HCT116 (cell line): ENCODE data around the gene DPF3. TPM values are rescaled to one million over a fixed set of nuclear protein-coding genes. Genes with fewer than 3 reads are reported as not detected.

Experiments
- ATAC-seq: fragments of 200-7000 bp; cut with Tn5 transposase; 2 replicates; pipeline ENCODE4 v1.9.1; 2020; ENCODE audit warnings: mild to moderate bottlenecking, moderate library complexity
- BruUV-seq: library from RNA; stranded (reverse); fragments of 400-500 nt; replicated peaks from 2 replicates; lab custom pipeline; 2021; lab: Mats Ljungman, UMichigan
- CTCF ChIA-PET: fragments of 300-600 bp; sonication (Branson Sonifier 250); formaldehyde crosslinking; loops from one replicate; lab custom pipeline; 2021; ENCODE audit warnings: antibody characterized with exemption; lab: Charles Lee
- POLR2A ChIA-PET: fragments of 300-600, 350-600 bp; sonication (Branson Sonifier 250); formaldehyde crosslinking; loops from one replicate; lab custom pipeline; 2021; ENCODE audit warnings: antibody characterized with exemption; lab: Charles Lee
- RAD21 ChIA-PET, 2 experiments: fragments of 300-600 bp; sonication (Branson Sonifier 250); formaldehyde crosslinking; loops; one replicate each; lab custom pipeline; 2023; ENCODE audit warnings: low total read pairs in 2 of 2; ENCODE audit not compliant: uncharacterized antibody in 2 of 2, unreplicated experiment in 2 of 2, low non-redundant PET in 1 of 2; lab: Charles Lee
- DNase-seq: peaks from one replicate; pipeline ENCODE4 v3.0.0-alpha.2; 2010; ENCODE audit warnings: low read depth, low spot score
- H2AFZ ChIP-seq: fragments of 200-600 bp; shearing (Covaris generic), sonication (generic); 2 replicates; pipeline ENCODE4 v1.6.1; 2017; ENCODE audit warnings: low read depth, mixed run types, mixed read lengths, antibody characterized with exemption, low read length; ENCODE audit not compliant: poor library complexity, severe bottlenecking
- H3K27ac ChIP-seq: 2 replicates; pipeline ENCODE4 v1.5.1; 2012; ENCODE audit warnings: low read depth, low read length
- H3K27me3 ChIP-seq: fragments of 200-600 bp; sonication (generic); 2 replicates; pipeline ENCODE4 v1.6.1; 2016; ENCODE audit warnings: mixed run types, low read length, mixed read lengths; ENCODE audit not compliant: insufficient read depth
- H3K36me3 ChIP-seq, 2 experiments: fragments of 200-500 bp in 1 of 2; fragments of 200-600 bp in 1 of 2; sonication (Bioruptor generic) in 1 of 2; sonication (generic) in 1 of 2; 2 replicates each; pipeline versions ENCODE4 v1.5.1 to v1.6.1; 2014 to 2016; ENCODE audit warnings: low read length in 2 of 2, inconsistent platforms in 1 of 2, mixed read lengths in 1 of 2, mixed run types in 1 of 2; ENCODE audit not compliant: insufficient read depth in 2 of 2, control insufficient read depth in 1 of 2
- H3K4me1 ChIP-seq, 2 experiments: fragments of 200-600 bp in 1 of 2; sonication (generic) in 1 of 2; 2 replicates each; pipeline versions ENCODE4 v1.5.1 to v1.6.1; 2012 to 2017; ENCODE audit warnings: low read length in 2 of 2, inconsistent platforms in 1 of 2, mild to moderate bottlenecking in 1 of 2, mixed read lengths in 1 of 2, mixed run types in 1 of 2, moderate library complexity in 1 of 2; ENCODE audit not compliant: insufficient read depth in 2 of 2, control insufficient read depth in 1 of 2
- H3K4me2 ChIP-seq: fragments of 200-600 bp; sonication (generic); 2 replicates; pipeline ENCODE4 v1.6.1; 2017; ENCODE audit warnings: mixed run types, low read length, mixed read lengths
- H3K4me3 ChIP-seq, 2 experiments: fragments of 200-600 bp in 1 of 2; sonication (generic) in 1 of 2; replicated peaks in 1 of 2; 2 replicates each; pipeline ENCODE4 v1.5.1; 2011 to 2016; ENCODE audit warnings: low read length in 2 of 2, control low read depth in 1 of 2, low read depth in 1 of 2, mild to moderate bottlenecking in 1 of 2, mixed read lengths in 1 of 2, mixed run types in 1 of 2
- H3K79me2 ChIP-seq: fragments of 200-600 bp; sonication (generic); 2 replicates; pipeline ENCODE4 v1.6.1; 2017; ENCODE audit warnings: mild to moderate bottlenecking, mixed run types, low read length, moderate library complexity, mixed read lengths; ENCODE audit not compliant: insufficient read depth
- H3K9ac ChIP-seq: fragments of 200-600 bp; sonication (generic); 2 replicates; pipeline ENCODE4 v1.6.1; 2016; ENCODE audit warnings: low read length, mixed read lengths
- H3K9me2 ChIP-seq: fragments of 200-600 bp; sonication (generic), shearing (Covaris generic); 2 replicates; pipeline ENCODE4 v1.6.1; 2017; ENCODE audit warnings: mixed run types, mild to moderate bottlenecking, moderate library complexity; ENCODE audit not compliant: insufficient read depth
- H3K9me3 ChIP-seq, 2 experiments: fragments of 200-500 bp in 1 of 2; fragments of 200-600 bp in 1 of 2; sonication (Bioruptor generic) in 1 of 2; sonication (generic) in 1 of 2; 2 replicates each; pipeline ENCODE4 v1.6.1; 2014 to 2017; ENCODE audit warnings: low read length in 2 of 2, mixed read lengths in 2 of 2, inconsistent platforms in 1 of 2, low read depth in 1 of 2, mild to moderate bottlenecking in 1 of 2, mixed run types in 1 of 2, moderate library complexity in 1 of 2; ENCODE audit not compliant: control insufficient read depth in 1 of 2, insufficient read depth in 1 of 2
- H4K20me1 ChIP-seq: fragments of 200-600 bp; sonication (generic), shearing (Covaris generic); 2 replicates; pipeline ENCODE4 v1.6.1; 2017; ENCODE audit warnings: mixed run types, mild to moderate bottlenecking, moderate library complexity; ENCODE audit not compliant: insufficient read depth
- ATF3 ChIP-seq: IDR thresholded peaks from 2 replicates; pipeline ENCODE4 v1.6.1; 2012
- CBX3 ChIP-seq: IDR thresholded peaks from 2 replicates; pipeline ENCODE4 v1.6.1; 2012; ENCODE audit warnings: low read depth
- CEBPB ChIP-seq: IDR thresholded peaks from 2 replicates; pipeline ENCODE4 v1.6.1; 2012; ENCODE audit warnings: low read depth
- EGR1 ChIP-seq: IDR thresholded peaks from 2 replicates; pipeline ENCODE4 v1.6.1; 2012; ENCODE audit warnings: low read depth
- EZH2phosphoT487 ChIP-seq: fragments of 200-600 bp; IDR thresholded peaks from 2 replicates; pipeline ENCODE4 v1.6.1; 2018; ENCODE audit warnings: antibody characterized with exemption, borderline replicate concordance
- POLR2A ChIP-seq: IDR thresholded peaks from 2 replicates; pipeline ENCODE4 v1.7.0; 2011; ENCODE audit warnings: borderline replicate concordance; ENCODE audit not compliant: insufficient read depth, insufficient read length; ENCODE audit errors: extremely low read depth
- RAD21 ChIP-seq: IDR thresholded peaks from 2 replicates; pipeline ENCODE4 v1.6.1; 2012; ENCODE audit warnings: low read depth, mild to moderate bottlenecking
- SIN3A ChIP-seq: IDR thresholded peaks from 2 replicates; pipeline ENCODE4 v1.6.1; 2012; ENCODE audit warnings: low read depth
- TCF7L2 ChIP-seq: IDR thresholded peaks from 2 replicates; pipeline ENCODE4 v1.7.0; 2011; ENCODE audit warnings: borderline replicate concordance, inconsistent platforms; ENCODE audit not compliant: insufficient read depth, insufficient read length; ENCODE audit errors: extremely low read depth
- ZFX ChIP-seq: fragments of 450-650 bp; IDR thresholded peaks from 2 replicates; pipeline ENCODE4 v1.6.1; 2017
- ZNF274 ChIP-seq: fragments of 200-500 bp; sonication (Bioruptor generic); IDR thresholded peaks from 2 replicates; pipeline ENCODE4 v1.6.1; 2014; ENCODE audit warnings: mild to moderate bottlenecking, low read depth, low read length, inconsistent platforms
- intact Hi-C: fragments of 100-400 bp; cut with micrococcal nuclease; formaldehyde crosslinking; loops from 2 replicates; pipeline ENCODE4 v1.10.0; 2022
- total RNA-seq: library from RNA; stranded (reverse); gene quantifications from one replicate; pipeline ENCODE4 v1.2.1, GENCODE V29; 2021; ENCODE audit not compliant: unreplicated experiment
- TF ChIP-seq, protein P1 (sequence below): IDR thresholded peaks from 2 replicates; pipeline ENCODE4 v1.6.1; 2011; ENCODE audit warnings: mild to moderate bottlenecking, low read length, moderate library complexity; ENCODE audit not compliant: insufficient replicate concordance; ENCODE audit errors: extremely low read depth
- TF ChIP-seq, protein P2 (sequence below), 3 experiments: fragments of 200-600 bp in 1 of 3; sonication (generic) in 1 of 3; IDR thresholded peaks in 2 of 3; conservative IDR thresholded peaks in 1 of 3; 2 replicates each; pipeline ENCODE4 v1.5.1; 2012 to 2017; ENCODE audit warnings: low read depth in 2 of 3, low read length in 2 of 3, antibody characterized with exemption in 1 of 3, borderline replicate concordance in 1 of 3, control low read depth in 1 of 3, mild to moderate bottlenecking in 1 of 3, mixed read lengths in 1 of 3, mixed run types in 1 of 3, moderate library complexity in 1 of 3; ENCODE audit not compliant: insufficient read depth in 1 of 3

The DPF3 gene
- total RNA-seq, 1 experiment from 2014 or later, result 0.27 TPM

DNA sequence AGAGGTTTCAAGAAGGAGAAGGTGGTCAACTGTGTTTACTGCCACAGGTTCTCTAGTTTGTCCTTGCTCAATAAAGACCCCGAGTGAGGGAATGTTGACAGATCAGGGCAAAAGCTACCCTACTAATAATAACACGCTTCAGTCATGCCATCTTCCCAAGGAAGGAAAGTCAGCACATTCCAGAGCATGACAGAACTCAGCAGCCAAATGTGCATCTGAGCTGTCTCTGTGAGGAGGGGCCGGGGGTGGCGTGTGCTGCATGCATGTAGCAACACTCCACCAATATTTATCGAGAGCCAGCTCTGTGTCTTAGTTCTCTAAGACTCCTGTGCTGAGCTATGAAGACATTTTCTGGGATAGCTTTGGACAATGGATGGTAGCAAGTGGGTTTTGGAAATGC lies 260.4 kb downstream of the DPF3 start:
- RAD21 ChIA-PET, result no interaction called here
- no TSS peak for BruUV-seq
- intact Hi-C loops, result no loop called here
- no peaks in the 10 kb centered on the region for H3K9me3 ChIP-seq
- no peak overlapping the region for H3K9ac ChIP-seq
- no peak overlapping the region for H3K27ac ChIP-seq
- no peaks in the 10 kb centered on the region for H4K20me1 ChIP-seq
- H3K4me1 ChIP-seq, result peaks cover 0 to 5% of the 10 kb centered on the region in 2 experiments; a peak in 1 of 4 replicates
- H3K36me3 ChIP-seq, result no peaks in the 10 kb centered on the region
- no peak for ATAC-seq
- CTCF ChIA-PET, result no interaction called here
- H3K27me3 ChIP-seq, result peaks cover 38% of the 10 kb centered on the region; the same call in 1 of the 2 replicates
- H3K4me2 ChIP-seq, result no peak overlapping the region
- TF ChIP-seq CBX3 (no peak), EGR1 (no peak), EZH2phosphoT487 (no peak), ZNF274 (no peak), POLR2A (no peak), RAD21 (no peak), TCF7L2 (no peak), ZFX (no peak), CEBPB (no peak), SIN3A (no peak), ATF3 (no peak)
- TF ChIP-seq, protein P1, sequence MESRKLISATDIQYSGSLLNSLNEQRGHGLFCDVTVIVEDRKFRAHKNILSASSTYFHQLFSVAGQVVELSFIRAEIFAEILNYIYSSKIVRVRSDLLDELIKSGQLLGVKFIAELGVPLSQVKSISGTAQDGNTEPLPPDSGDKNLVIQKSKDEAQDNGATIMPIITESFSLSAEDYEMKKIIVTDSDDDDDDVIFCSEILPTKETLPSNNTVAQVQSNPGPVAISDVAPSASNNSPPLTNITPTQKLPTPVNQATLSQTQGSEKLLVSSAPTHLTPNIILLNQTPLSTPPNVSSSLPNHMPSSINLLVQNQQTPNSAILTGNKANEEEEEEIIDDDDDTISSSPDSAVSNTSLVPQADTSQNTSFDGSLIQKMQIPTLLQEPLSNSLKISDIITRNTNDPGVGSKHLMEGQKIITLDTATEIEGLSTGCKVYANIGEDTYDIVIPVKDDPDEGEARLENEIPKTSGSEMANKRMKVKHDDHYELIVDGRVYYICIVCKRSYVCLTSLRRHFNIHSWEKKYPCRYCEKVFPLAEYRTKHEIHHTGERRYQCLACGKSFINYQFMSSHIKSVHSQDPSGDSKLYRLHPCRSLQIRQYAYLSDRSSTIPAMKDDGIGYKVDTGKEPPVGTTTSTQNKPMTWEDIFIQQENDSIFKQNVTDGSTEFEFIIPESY, result no peak
- TF ChIP-seq, protein P2, sequence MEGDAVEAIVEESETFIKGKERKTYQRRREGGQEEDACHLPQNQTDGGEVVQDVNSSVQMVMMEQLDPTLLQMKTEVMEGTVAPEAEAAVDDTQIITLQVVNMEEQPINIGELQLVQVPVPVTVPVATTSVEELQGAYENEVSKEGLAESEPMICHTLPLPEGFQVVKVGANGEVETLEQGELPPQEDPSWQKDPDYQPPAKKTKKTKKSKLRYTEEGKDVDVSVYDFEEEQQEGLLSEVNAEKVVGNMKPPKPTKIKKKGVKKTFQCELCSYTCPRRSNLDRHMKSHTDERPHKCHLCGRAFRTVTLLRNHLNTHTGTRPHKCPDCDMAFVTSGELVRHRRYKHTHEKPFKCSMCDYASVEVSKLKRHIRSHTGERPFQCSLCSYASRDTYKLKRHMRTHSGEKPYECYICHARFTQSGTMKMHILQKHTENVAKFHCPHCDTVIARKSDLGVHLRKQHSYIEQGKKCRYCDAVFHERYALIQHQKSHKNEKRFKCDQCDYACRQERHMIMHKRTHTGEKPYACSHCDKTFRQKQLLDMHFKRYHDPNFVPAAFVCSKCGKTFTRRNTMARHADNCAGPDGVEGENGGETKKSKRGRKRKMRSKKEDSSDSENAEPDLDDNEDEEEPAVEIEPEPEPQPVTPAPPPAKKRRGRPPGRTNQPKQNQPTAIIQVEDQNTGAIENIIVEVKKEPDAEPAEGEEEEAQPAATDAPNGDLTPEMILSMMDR (IDR thresholded peaks at IDR 0.05 in 2 of 3, conservative IDR thresholded peaks at IDR 0.05 in 1 of 3; ENCODE audit: borderline replicate concordance in 1 of 3, insufficient read depth in 1 of 3, low read depth in 2 of 3, low read length in 2 of 3), result no peak
- no peak overlapping the region for H3K4me3 ChIP-seq
- H3K79me2 ChIP-seq, result no peaks in the 10 kb centered on the region
- no peaks in the 10 kb centered on the region; the same call in 1 of the 2 replicates for H3K9me2 ChIP-seq
- no peak overlapping the region for H2AFZ ChIP-seq
- POLR2A ChIA-PET, result no interaction called here
- no peak for DNase-seq
